GM21786 (cell line): ENCODE results near the gene TYMS.
"Not testable (repeated sequence)": the region's sequence is repeated elsewhere in the genome, so short reads cannot be mapped to it uniquely, and the experiment has no call there.

Experiments
- ATAC-seq: cut with Tn5 transposase; IDR thresholded peaks from one replicate; pipeline ENCODE4 v1.9.1; 2021; ENCODE audit not compliant: unreplicated experiment

Gene TYMS

GRCh38 chr18:676736-677135 lies 19.3 kb downstream of the TYMS start:
- ATAC-seq = no peak

GRCh38 chr18:677145-677544 lies 19.7 kb downstream of the TYMS start:
- ATAC-seq = no peak

DNA sequence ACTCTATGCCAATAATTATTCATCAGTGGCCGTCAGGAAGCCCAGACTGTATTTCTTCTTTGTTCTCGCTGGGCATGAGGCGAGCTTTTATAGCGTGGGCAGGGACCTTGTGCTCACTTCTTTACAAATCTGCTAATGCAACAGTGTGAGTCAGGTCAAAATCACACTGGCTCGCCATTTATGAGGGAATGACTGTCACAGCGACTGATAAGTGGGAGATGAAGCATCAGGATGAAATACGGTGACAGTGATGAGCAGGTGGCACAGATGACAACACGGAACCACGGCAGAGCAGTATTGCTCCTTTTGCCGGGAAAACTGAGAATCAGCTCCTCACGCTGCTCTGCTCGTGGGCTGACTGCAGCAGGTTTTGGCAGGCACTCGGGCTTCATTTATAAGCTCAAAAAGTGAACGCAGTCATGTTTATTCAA lies 20.5 kb downstream of the TYMS start:
- no peak for ATAC-seq

- ATAC-seq = no peak
Observed at GRCh38 chr18:678482-679182, 21.2 kb downstream of the TYMS start.

- ATAC-seq = no peak
Observed at GRCh38 chr18:679516-679915, 22.1 kb downstream of the TYMS start.

DNA sequence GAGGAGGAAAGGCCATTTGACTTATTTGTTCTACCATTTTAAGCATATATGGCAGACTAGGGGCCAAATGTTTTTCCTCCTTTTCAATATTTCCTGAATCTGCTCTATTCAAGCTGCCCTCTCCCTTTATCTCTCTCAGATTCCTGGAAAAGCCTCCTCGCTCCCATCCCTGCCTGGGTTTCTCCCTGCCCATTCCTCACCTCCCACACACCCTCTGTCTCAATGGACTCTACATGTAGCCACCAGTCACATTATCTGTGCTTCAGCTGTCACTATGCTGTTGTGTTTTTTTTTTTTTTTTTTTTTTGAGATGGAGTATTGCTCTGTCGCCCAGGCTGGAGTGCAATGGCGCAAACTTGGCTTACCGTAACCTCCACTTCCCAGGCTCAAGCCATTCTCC lies 22.9 kb downstream of the TYMS start:
- ATAC-seq = no peak

- ATAC-seq = no peak
Observed at GRCh38 chr18:681985-682384, 24.5 kb downstream of the TYMS start.

- not testable (repeated sequence) for ATAC-seq
Observed at GRCh38 chr18:682416-682815, 25.0 kb downstream of the TYMS start.

GRCh38 chr18:682833-683232 lies 25.4 kb downstream of the TYMS start:
- no peak for ATAC-seq

DNA sequence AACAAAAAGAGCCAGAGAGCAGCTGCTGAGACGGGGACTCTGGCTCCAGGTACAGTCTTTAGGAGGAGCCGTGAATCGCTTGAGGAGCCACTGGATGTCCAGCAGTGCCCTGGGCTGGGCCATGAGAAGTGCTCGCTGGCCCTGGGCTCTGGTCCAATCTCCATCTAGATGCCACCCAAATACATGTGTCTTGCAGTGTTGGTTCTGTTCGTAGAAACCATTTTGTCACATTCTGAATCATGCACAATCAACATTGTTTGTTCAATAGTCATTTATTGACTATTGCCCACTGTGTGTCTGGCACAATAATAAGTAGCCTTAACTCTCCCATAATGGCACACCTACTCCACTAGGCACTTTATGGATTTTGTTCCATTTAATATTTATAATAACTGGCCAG lies 26.1 kb downstream of the TYMS start:
- ATAC-seq = no peak

DNA sequence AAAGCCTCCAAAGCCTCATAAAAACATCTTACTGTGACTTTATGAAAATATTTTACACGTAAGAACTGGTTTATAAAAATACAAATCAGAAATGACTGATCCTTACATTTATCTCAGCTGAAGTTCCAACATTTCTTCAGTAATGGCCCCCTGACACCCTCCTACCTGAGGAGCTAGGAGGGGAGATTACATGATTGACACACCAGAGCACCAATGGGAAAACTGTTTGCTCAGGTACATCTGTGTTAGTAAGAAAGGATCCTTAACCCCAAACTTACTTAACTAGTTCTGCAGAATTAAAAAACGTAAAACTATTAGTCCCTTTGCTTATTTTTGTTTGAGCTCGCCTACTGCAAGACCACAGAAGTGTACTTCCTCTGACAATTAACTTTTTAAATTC lies 28.0 kb downstream of the TYMS start:
- no peak for ATAC-seq

DNA sequence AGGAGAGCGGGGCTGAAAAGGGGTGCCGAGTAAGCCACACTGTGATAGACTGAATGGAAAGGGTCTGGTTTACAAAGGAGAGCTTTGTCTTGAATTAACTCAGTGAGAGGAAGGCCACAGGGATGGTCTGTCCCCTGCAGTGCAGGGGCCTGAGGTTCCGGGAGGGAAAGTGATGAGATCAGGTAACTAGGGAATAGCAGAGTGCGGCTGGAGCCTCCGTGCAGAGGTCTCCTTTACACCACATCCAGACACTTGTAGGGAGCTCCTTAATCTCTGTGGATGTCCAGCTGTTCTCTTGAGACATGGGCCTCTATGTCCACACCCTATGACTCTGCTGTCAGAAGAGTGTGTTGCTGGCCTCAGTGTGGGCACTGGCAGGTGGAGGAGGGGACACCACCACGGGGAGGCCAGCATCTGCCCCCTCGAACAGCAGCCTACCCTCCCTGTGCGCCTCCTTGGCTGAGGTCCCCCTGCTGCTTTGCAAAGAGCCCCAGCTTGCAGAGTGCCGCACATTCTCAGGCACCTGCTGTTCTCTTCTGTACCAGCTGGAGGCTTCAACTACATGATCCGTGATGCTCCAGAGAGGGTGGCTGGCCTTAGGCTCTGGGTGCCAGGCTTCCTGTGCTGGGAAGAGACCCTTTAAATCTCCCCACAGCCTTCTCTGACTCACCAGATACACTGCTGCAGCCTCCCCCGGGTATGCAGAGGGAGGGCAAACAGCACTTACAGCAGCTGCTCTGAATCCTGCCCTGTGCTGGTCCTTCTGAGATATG lies 29.1 kb downstream of the TYMS start:
- no peak for ATAC-seq

DNA sequence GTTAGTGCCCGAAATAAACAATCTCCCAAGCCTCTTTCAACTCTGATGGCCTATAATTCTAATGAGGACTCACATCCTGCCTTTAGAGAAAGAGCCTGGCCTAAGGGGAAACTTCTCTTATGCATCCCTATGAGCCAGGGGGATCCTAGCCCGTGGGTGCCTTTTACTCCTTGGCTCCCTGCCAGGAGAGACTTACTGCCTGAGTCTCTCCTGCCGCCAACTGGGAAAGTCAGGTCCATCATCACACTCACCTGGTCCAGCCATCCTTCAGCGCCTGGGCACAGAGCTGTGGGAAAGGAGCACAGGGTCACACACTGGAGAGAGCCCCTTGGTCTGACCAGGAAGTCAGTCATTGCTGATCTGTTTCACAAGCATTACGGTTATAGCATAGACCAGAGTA lies 30.9 kb downstream of the TYMS start:
- ATAC-seq = no peak

DNA sequence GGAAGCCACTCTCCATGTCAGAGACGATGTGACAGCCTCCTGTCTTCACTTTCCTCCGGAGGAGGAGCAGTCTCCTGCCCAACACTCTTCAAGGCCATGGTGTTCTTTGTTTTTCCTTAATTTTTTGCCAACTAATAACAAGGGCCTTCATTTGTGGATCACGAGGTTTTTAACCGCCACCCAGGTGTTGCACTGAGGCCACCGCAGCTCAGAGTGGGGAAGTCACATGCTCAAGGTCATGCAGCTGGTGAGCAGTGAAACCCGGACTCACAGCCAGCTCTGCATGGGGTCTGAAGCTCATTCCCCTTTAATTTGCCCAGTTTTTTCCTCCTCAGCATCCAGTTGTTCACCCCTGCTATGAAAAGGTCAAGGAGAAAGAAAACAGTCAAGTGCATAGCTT lies 35.4 kb downstream of the TYMS start:
- no peak for ATAC-seq

GRCh38 chr18:693466-694187 lies 36.2 kb downstream of the TYMS start:
- ATAC-seq = no peak

DNA sequence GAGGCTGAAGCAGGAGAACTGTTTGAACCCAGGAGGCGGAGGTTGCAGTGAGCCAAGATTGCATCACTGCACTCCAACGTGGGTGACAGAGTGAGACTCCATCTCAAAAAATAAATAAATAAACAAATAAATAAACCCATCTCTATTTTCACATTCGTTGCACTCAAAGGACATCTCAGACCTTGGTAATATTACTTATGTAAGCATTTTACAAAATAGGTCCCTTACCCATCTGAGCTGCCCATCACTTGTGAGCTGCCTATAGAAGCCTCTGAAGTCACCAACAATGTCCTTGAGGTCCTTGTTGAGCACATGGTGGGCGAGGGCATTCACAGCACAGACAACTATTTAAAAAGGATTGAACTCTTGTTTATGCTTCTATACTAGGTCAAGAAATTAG lies 39.6 kb downstream of the TYMS start:
- ATAC-seq = no peak

- no peak for ATAC-seq
Observed at GRCh38 chr18:697800-698199, 40.3 kb downstream of the TYMS start.

DNA sequence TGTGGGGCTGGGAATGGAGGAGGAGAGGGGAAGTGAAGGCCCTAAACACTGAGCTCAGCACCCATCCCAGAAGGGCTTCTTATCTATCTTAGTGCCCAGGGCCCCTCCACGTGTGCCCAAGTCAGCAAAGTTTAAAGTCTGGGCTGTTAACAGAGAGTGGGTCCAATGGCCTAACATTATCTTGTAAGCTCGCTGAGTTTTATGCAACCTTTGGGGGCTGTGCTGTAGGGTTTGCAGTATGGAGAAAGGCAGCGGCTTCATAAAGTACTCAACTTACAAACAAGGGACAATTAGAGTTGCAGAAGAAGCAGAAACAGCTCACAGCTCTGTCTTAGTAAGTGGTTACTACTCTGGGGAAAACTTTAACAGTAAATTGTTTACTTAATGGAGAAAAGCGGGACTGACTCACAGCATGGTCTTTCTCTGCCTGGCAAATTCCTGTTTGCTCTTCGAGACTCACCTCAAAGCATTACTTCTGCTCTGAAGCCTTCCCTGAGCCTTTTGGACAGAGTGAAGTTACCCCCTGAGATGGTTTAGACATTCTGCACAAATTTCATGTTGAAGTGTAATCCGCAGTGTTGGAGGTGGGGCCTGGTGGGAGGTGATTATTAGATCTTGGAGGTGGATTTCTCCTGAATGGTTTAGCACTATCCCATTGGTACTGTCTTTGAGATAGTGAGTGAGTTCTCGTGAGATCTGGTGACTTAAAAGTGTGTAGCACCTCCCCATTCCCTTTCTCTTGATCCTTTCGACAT lies 45.9 kb downstream of the TYMS start:
- ATAC-seq = no peak

- no peak for ATAC-seq
Observed at GRCh38 chr18:706405-706804, 49.0 kb downstream of the TYMS start.

DNA sequence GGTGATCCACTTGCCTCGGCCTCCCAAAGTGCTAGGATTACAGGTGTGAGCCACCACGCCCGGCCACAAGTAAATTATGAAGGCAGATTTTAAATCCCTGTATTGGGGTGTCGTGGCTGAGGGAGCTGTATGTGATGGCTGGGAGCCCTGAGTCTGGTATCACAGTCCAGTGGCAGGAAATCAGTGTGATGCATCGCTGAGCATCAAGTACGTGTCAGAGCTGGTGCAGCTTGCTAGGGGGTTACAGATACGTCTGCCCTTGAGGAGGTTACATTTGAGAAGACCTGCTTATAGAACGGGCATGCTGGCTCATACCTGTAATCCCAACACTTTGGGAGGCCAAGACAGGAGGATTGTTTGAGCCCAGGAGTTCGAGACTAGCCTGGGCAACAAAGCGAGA lies 50.6 kb downstream of the TYMS start:
- ATAC-seq = no peak

DNA sequence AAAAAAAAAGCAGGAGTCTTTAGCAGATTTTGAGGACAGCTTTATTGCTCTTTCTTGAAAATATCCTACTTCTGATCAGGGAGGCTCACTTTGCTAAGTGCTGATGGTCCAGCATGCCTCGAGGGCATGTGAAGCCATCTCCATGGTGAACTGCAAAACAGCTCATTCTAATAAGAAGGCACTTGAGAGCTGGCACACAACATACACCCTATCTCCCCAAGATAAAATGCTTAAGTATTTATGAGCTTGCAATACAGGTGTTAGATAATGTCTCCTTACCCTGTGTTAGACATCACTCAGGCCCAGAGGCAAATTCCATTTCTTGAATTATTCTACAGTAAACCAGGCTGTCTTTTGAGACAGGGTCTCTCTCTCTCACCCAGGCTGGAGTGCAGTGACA lies 52.3 kb downstream of the TYMS start:
- no peak for ATAC-seq
